WTC11 (cell line): ENCODE data around the gene VCL.

Source experiments
- ESRRA ChIP-seq: sonication (generic); formaldehyde crosslinking; IDR thresholded peaks from 2 replicates; pipeline ENCODE4 v1.8.1; 2022; ENCODE audit warnings: mild to moderate bottlenecking, missing genetic modification reagents, borderline replicate concordance
- FOXJ3 ChIP-seq: sonication (generic); formaldehyde crosslinking; IDR thresholded peaks from 2 replicates; pipeline ENCODE4 v1.9.0; 2021; ENCODE audit warnings: missing genetic modification reagents, mild to moderate bottlenecking, borderline replicate concordance
- NR3C1 ChIP-seq: sonication (generic); formaldehyde crosslinking; conservative IDR thresholded peaks from 2 replicates; pipeline ENCODE4 v1.8.1; 2023; ENCODE audit warnings: low read depth, mild to moderate bottlenecking, missing genetic modification reagents
- SP1 ChIP-seq: sonication (generic); formaldehyde crosslinking; conservative IDR thresholded peaks from 2 replicates; pipeline ENCODE4 v1.8.1; 2022; ENCODE audit warnings: missing genetic modification reagents
- ZNF138 ChIP-seq: sonication (generic); formaldehyde crosslinking; conservative IDR thresholded peaks from 2 replicates; pipeline ENCODE4 v1.8.1; 2022; ENCODE audit warnings: mild to moderate bottlenecking, moderate library complexity, missing genetic modification reagents
- TF ChIP-seq, protein P1 (sequence below): fragments of 200-600 bp; IDR thresholded peaks from 2 replicates; pipeline ENCODE4 v1.8.0; 2022; ENCODE audit warnings: antibody characterized with exemption
- TF ChIP-seq, protein P2 (sequence below): sonication (generic); formaldehyde crosslinking; IDR thresholded peaks from 2 replicates; pipeline ENCODE4 v1.8.0; 2023; ENCODE audit warnings: mild to moderate bottlenecking, missing genetic modification reagents

DNA sequence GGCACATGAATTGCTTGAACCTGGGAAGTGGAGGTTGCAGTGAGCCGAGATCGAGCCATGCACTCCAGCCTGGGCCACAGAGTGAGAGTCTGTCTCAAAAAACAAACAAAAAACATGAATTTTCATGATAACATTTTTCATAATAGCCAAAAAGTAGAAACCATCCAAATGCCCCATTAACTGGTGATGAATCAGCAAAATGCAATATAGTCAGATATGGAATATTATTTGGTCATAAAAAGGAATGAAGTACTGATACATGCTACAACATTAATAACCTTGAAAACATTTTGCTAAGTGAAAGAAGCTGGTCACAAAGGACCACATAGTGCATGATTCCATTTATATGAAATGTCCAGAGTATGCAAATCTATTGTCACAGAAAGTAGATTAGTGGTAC is 24.5 kb upstream of the VCL start:
- no peak for TF ChIP-seq ESRRA (CRISPR knock-in tag)
- TF ChIP-seq, protein P1, sequence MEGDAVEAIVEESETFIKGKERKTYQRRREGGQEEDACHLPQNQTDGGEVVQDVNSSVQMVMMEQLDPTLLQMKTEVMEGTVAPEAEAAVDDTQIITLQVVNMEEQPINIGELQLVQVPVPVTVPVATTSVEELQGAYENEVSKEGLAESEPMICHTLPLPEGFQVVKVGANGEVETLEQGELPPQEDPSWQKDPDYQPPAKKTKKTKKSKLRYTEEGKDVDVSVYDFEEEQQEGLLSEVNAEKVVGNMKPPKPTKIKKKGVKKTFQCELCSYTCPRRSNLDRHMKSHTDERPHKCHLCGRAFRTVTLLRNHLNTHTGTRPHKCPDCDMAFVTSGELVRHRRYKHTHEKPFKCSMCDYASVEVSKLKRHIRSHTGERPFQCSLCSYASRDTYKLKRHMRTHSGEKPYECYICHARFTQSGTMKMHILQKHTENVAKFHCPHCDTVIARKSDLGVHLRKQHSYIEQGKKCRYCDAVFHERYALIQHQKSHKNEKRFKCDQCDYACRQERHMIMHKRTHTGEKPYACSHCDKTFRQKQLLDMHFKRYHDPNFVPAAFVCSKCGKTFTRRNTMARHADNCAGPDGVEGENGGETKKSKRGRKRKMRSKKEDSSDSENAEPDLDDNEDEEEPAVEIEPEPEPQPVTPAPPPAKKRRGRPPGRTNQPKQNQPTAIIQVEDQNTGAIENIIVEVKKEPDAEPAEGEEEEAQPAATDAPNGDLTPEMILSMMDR, result no peak
- TF ChIP-seq FOXJ3 (CRISPR knock-in tag), result no peak
- no peak for TF ChIP-seq ZNF138 (CRISPR knock-in tag)
- TF ChIP-seq SP1 (CRISPR knock-in tag), result no peak
- no peak for TF ChIP-seq NR3C1 (CRISPR knock-in tag)
- TF ChIP-seq, protein P2, sequence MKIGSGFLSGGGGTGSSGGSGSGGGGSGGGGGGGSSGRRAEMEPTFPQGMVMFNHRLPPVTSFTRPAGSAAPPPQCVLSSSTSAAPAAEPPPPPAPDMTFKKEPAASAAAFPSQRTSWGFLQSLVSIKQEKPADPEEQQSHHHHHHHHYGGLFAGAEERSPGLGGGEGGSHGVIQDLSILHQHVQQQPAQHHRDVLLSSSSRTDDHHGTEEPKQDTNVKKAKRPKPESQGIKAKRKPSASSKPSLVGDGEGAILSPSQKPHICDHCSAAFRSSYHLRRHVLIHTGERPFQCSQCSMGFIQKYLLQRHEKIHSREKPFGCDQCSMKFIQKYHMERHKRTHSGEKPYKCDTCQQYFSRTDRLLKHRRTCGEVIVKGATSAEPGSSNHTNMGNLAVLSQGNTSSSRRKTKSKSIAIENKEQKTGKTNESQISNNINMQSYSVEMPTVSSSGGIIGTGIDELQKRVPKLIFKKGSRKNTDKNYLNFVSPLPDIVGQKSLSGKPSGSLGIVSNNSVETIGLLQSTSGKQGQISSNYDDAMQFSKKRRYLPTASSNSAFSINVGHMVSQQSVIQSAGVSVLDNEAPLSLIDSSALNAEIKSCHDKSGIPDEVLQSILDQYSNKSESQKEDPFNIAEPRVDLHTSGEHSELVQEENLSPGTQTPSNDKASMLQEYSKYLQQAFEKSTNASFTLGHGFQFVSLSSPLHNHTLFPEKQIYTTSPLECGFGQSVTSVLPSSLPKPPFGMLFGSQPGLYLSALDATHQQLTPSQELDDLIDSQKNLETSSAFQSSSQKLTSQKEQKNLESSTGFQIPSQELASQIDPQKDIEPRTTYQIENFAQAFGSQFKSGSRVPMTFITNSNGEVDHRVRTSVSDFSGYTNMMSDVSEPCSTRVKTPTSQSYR, result no peak
